HG02938 (cell line): ENCODE measurements around the gene LZTS2.
A peak's percentile ranks its signal among the peaks of the same experiment; 100 is the strongest.

Experiments
- ATAC-seq: cut with Tn5 transposase; IDR thresholded peaks from one replicate; pipeline ENCODE4 v1.9.1; 2021; ENCODE audit warnings: mild to moderate bottlenecking, moderate library complexity; ENCODE audit not compliant: unreplicated experiment

The LZTS2 gene

GRCh38 chr10:101012525-101013364 lies 13.1 kb downstream of the LZTS2 start:
- peak; percentile 67 for ATAC-seq

- no peak for ATAC-seq
These were observed 13.8 kb downstream of the LZTS2 start for GRCh38 chr10:101013365-101013825.

- no peak for ATAC-seq
These were observed 14.7 kb downstream of the LZTS2 start for GRCh38 chr10:101014230-101014884.

GRCh38 chr10:101014966-101015581 lies 15.5 kb downstream of the LZTS2 start:
- ATAC-seq = no peak

GRCh38 chr10:101015582-101015973 lies 16.0 kb downstream of the LZTS2 start:
- no peak for ATAC-seq

GRCh38 chr10:101016814-101017213 lies 17.2 kb downstream of the LZTS2 start:
- no peak for ATAC-seq

GRCh38 chr10:101018118-101018599 lies 18.6 kb downstream of the LZTS2 start:
- ATAC-seq = no peak

GRCh38 chr10:101018600-101019439 lies 19.2 kb downstream of the LZTS2 start:
- no peak for ATAC-seq

- no peak for ATAC-seq
These were observed 19.8 kb downstream of the LZTS2 start for GRCh38 chr10:101019440-101019703.

- no peak for ATAC-seq
These were observed 20.9 kb downstream of the LZTS2 start for GRCh38 chr10:101020427-101021075.

- ATAC-seq = no peak
These were observed 21.6 kb downstream of the LZTS2 start for GRCh38 chr10:101021239-101021638.

GRCh38 chr10:101021692-101022251 lies 22.2 kb downstream of the LZTS2 start:
- no peak for ATAC-seq

GRCh38 chr10:101022967-101023705 lies 23.5 kb downstream of the LZTS2 start:
- ATAC-seq = no peak

GRCh38 chr10:101027106-101027720 lies 27.6 kb downstream of the LZTS2 start:
- no peak for ATAC-seq

GRCh38 chr10:101028446-101029337 lies 29.1 kb downstream of the LZTS2 start:
- ATAC-seq = no peak

- ATAC-seq = no peak
These were observed 30.1 kb downstream of the LZTS2 start for GRCh38 chr10:101029520-101030295.

GRCh38 chr10:101030496-101031127 lies 31.0 kb downstream of the LZTS2 start:
- no peak for ATAC-seq
